Gastroesophageal sphincter (tissue), 3 donors: Measurements from ENCODE around the gene CLEC2D.

Experiments used
- EP300 ChIP-seq: sonication (generic); formaldehyde crosslinking; IDR thresholded peaks from one replicate; pipeline ENCODE4 v1.6.1; 2017; ENCODE audit warnings: antibody characterized with exemption, mild to moderate bottlenecking
- POLR2AphosphoS5 ChIP-seq: sonication (generic); formaldehyde crosslinking; IDR thresholded peaks from one replicate; pipeline ENCODE4 v1.6.1; 2017; ENCODE audit warnings: antibody characterized with exemption
- TF ChIP-seq, protein P1 (sequence below), 4 experiments: fragments of 200-600 bp in 2 of 4; fragments of 450-650 bp in 2 of 4; sonication (generic) in 1 of 4; IDR thresholded peaks; one replicate each; pipeline ENCODE4 v1.5.1; 2017 to 2019; ENCODE audit warnings: antibody characterized with exemption in 4 of 4, mild to moderate bottlenecking in 2 of 4, moderate library complexity in 2 of 4

- TF ChIP-seq EP300 (no peak), POLR2AphosphoS5 (no peak)
- TF ChIP-seq, protein P1, sequence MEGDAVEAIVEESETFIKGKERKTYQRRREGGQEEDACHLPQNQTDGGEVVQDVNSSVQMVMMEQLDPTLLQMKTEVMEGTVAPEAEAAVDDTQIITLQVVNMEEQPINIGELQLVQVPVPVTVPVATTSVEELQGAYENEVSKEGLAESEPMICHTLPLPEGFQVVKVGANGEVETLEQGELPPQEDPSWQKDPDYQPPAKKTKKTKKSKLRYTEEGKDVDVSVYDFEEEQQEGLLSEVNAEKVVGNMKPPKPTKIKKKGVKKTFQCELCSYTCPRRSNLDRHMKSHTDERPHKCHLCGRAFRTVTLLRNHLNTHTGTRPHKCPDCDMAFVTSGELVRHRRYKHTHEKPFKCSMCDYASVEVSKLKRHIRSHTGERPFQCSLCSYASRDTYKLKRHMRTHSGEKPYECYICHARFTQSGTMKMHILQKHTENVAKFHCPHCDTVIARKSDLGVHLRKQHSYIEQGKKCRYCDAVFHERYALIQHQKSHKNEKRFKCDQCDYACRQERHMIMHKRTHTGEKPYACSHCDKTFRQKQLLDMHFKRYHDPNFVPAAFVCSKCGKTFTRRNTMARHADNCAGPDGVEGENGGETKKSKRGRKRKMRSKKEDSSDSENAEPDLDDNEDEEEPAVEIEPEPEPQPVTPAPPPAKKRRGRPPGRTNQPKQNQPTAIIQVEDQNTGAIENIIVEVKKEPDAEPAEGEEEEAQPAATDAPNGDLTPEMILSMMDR (IDR thresholded peaks at IDR 0.05), result no peak
Observed at GRCh38 chr12:9736936-9737705, 67.6 kb downstream of the CLEC2D start.
